ACHN (cell line): ENCODE results near the gene NLN.
"Not testable (repeated sequence)": the region's sequence is repeated elsewhere in the genome, so short reads cannot be mapped to it uniquely, and the experiment has no call there.

Experiments used
- DNase-seq: peaks from one replicate; pipeline ENCODE4 v3.0.0-alpha.2; 2015
- in situ Hi-C: cut with HindIII; loops from 2 replicates; pipeline ENCODE4 v1.10.0; 2017; ENCODE audit warnings: low sequenced_read_pairs, low pct_ligation_motif_present, low pct_unique_long_range_greater_than_20kb

Gene NLN

DNA sequence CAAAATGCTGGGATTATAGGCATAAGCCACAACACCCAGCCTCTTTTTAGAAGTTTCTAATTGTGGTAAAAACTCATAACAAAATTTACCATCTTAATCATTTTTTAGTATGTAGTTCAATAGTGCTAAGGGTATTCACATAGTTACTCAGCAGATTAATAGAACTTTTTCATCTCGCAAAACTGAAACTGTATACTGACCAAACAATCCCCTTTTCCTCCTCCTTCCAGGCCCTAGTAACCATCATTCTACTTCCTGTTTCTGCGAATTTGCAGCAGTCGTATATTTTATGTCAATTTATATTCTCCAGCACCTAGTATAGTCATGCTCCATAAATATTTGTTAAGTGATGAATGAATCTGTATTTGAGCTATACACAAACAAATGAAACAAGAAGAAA, 118.1 kb downstream of the NLN start:
- DNase-seq: no peak
- in situ Hi-C loops: no loop called here

DNA sequence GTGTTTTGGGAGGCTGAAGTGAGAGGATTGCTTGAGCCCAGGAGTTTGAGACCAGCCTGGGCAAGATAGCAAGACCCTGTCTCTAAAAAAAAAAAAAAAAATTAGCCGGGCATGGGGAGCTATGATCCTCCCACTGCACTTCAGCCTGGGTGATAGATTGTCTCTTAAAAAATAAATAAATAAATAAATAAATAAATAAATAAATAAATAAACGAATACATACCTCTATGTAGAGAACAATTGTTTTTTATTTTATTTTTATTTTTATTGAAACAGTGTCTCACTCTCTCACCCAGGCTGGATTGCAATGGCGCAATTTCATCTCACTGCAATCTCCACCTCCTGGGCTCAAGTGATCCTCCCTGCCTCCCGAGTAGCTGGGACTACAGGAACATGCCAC, 122.8 kb downstream of the NLN start:
- in situ Hi-C loops, DNase-seq: not testable (repeated sequence)

DNA sequence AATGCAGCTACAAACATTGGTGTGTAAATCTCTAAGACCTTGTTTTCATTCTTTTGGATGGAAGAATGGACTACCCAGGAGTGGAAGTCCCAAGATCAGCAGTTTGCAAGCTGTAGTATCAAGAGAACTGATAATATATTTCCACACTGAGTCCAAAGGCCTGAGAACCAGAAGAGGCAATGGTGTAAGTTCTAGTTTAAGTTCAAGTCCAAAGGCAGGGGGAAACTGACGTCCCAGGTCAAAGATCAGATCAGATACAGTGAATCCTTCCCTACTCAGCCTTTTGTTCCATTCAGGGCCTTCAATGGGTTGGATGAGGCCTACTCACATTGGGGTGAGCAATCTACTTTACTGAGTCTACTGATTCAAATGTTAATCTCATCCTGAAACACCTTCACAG, 124.1 kb downstream of the NLN start:
- no peak for DNase-seq
- in situ Hi-C loops: no loop called here

DNA sequence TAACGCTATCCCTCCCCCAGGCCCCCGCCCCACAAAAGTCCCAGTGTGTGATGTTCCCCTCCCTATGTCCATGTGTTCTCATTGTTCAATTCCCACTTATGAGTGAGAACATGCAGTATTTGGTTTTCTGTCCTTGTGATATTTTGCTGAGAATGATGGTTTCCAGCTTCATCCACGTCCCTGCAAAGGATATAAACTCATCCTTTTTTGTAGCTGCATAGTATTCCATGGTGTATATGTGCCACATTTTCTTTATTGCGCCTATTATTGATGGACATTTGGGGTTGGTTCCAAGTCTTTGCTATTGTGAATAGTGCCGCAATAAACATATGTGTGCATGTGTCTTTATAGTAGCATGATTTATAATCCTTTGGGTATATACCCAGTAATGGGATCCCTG, 125.0 kb downstream of the NLN start:
- in situ Hi-C loops, DNase-seq: not testable (repeated sequence)

DNA sequence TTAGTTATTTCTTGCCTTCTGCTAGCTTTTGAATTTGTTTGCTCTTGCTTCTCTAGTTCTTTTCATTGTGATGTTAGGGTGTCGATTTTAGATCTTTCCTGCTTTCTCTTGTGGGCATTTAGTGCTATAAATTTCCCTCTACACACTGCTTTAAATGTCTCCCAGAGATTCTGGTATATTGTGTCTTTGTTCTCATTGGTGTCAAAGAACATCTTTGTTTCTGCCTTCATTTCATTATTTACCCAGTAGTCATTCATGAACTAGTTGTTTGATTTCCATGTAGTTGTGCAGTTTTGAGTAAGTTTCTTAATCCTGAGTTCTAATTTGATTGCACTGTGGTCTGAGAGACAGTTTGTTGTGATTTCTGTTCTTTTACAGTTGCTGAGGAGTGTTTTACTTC, 127.9 kb downstream of the NLN start:
- in situ Hi-C loops, DNase-seq: not testable (repeated sequence)

DNA sequence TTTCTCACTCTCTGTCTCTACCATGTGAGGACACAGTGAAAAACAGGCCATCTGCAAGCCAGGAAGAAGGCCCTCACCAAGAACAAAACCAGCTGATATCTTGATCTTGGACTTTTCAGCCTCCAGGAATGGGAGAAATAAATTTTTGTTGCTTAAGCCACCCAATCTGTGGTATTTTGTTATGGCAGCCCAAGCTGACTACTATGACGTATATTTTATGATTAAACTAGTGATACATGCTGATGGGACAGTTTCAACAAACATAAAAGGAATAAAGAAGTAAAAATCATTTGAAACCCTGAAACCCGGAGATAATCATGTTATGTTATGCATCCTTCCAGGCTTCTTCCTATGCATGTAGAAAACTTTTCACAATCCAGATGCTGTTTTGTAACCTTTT, 132.9 kb downstream of the NLN start:
- in situ Hi-C loops: no loop called here
- DNase-seq: no peak

DNA sequence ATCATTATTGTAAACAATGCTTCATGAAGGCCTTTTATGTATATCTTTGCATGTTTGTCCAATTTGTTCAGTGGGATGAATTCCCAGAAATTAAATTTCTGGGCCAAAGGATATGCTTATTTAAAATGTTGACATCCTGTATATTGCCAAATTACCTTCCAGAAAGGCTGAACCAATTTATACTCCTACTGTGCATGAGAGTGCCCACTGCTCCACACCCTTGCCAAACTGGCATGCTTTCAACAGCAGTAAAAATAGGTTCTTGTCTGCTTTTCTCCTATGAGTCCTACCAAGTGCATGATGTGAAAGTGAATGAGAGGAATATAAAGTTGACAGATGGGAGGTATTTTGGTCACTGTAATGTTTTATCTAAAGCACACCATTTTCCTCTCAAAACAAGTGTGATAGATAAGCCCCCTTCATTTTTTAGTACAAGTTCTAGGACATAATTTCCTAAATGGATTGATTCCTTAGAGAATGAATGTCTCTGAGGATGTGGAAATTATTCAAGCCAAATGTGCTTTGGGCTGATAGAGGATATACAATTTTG, 133.8 kb downstream of the NLN start:
- in situ Hi-C loops: no loop called here
- DNase-seq: no peak

DNA sequence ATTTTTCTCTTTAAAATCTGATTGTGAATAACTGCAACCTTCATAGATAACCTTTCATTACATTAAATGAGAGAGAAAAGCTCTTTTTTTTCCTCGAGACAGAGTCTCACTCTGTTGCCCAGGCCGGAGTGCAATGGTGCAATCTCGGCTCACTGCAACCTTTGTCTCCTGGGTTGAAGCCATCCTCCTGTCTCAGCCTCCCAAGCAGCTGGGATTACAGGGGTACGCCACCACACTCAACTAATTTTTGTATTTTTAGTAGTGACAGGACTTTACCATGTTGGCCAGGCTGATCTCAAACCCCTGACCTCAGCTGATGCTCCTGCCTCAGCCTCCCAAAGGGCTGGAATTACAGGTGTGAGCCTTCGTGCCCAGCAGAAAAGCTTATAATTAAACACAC, 134.5 kb downstream of the NLN start:
- in situ Hi-C loops: no loop called here
- no peak for DNase-seq

DNA sequence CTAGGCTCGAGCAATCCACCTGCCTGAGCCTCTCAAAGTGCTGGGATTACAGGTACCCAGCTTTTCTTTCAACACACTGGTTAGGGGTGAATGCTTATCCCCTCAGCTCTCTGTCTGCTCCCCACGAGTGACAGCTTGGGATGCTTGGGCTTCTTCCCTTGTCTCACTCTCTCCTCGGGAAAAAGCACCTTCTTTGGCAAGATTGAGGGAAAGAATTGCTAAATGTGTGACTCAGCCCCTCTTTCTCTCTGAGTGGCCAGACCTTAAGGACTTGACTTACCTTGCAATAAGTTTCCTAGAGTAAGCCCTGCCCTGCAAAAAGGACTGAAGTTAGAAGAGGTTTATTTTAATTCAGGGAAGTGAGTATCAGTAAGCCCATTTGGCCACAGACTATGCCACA, 136.3 kb downstream of the NLN start:
- in situ Hi-C loops: no loop called here
- no peak for DNase-seq

DNA sequence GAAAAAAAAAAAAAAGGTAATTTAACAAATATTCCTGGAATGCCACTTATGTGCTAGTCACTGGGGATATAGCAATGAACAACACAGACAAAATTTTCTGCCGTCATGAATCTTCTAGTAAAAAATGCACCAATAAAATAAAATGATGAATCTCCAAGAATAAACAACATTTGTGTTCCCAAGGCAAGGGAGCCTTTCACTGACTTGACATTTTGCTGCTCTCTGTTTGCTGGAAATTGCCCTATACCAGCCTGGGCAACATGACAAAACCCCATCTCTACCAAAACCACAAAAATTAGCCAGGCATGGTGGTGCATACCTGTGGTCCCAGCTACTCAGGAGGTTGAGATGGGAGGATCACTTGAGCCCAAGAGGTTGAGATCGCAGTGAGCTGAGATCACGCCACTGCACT, 139.8 kb downstream of the NLN start:
- in situ Hi-C loops: no loop called here
- DNase-seq: peak; percentile 89

DNA sequence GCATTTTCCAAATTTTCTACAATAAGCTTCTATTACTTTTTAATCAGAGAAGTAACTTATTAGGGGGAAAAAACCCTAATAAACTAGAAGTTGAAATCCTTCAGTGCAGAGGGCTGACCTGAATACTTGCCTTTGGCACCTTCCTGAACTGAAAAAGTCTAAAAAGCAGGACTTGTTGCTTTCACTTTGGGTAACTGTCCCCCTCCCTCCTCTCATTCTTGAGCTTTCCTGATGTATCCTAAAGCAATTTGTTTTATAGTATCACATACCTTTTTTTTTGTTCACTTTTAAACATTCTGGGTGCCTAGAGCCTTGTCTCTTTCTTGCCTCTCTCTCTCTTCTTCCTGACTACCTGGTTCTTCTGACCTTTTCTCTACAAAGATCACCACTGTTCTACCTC, 140.4 kb downstream of the NLN start:
- in situ Hi-C loops: no loop called here
- peak; percentile 39 for DNase-seq

DNA sequence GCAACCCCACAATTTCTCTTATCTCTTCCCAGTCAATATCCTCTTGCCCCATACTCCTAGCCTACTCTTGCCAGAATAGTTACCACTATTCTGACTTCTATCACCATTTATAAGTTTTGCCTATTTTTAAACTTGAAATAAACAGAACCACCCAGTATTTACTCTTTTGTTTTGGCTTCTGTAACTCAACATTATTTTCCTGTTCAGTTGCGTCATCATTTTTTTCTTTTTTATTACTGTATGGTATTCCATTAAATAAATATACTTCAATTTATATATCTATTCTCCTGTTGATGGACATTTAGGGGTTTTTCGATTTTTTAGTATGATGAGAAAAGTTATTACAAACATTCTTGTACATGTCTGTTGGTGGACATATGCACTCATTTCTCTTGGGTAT, 141.7 kb downstream of the NLN start:
- in situ Hi-C loops: no loop called here
- no peak for DNase-seq

DNA sequence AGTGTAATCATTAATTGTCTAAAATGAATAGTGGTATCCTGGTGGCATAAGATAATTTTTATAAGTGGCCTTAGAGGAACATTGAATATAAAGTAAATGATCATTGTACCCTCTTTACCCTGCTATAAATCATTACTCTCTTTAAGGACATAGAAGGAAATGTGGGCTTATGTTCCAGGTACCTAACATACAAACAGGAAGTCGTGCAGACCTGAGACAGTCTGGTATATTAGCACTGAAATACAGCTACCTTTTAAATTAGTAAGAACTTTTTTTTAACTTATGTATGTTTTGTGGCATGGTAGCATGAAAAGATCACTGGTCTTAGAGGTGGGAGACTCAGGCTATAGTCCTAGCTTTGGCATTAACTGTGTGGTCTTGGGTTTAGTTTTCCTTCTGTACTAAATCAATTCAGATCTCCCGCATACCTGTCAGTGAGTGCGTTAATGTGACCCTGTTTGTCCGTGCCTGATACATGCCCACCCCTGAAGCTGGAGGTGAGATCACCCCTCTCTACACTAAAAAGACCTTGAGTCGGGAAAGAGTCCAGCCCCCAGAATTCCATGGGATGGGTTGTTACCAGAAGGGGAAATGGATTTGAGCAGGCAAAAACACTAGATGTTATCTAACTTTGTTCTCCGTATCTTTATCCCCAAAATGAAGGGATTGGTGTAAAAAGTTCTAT, 145.0 kb downstream of the NLN start:
- in situ Hi-C loops: no loop called here
- no peak for DNase-seq

DNA sequence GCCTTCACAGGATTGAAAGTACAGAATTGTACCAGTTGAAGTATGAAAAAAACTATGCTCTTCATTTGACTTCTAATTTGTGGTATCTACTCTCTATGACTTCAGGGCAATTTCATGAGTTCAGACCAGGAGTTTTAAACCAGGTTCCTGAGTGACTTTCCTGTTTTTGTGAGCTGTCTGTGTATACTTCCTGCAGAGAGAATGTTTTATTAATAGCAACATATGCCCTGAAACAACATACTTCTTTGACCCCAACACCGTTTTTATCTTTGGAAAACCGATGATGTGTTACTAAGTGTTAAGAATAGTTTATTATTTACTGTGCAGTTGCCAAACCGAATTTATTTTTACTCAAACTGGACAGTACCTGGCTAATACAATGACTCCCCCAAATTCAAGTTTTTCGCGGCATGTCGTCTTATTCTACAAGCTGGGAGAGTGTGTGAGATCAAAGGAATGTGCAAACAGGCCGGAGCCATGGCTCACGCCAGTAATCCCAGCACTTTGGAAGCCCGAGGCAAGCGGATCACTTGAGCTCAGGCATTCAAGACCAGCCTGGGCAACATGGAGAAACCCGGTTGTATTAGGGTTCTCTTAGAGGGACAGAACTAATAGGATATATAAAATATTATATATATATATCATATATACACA, 145.7 kb downstream of the NLN start:
- DNase-seq: no peak
- in situ Hi-C loops: no loop called here

DNA sequence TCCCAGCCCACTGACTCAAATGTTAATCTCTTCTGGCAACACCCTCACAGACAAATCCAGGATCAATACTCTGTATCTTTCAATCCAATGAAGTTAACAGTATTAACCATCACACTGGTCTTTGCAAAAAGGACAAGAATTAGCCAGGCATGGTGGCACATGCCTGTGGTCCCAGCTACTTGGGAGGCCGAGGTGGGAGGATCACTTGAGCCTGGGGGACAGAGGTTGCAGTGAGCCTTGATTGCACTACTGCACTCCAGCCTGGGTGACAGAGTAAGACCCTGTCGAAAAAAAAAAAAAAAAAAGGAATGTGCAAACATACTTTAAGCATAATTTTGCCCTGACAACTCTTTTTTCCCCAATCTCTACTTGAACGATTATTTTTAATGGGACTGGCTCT, 146.5 kb downstream of the NLN start:
- no peak for DNase-seq
- in situ Hi-C loops: no loop called here

DNA sequence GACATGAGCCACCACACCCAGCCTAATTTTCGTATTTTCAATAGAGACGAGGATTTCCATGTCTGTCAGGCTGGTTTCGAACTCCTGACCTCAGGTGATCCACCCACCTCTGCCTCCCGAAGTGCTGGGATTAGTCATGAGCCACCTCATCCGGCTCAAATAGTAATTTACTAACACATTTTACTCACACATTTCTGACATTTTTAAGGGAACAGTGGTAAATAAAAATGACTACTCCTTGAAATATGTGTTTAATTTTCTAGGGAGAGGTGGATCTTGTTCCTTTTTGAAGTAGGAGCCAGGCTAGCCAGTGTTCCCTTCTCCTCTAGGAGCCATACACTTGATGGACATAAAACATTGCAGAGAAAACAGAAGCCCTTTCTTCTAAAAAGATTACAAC, 149.2 kb downstream of the NLN start:
- peak; percentile 39 for DNase-seq
- in situ Hi-C loops: no loop called here

DNA sequence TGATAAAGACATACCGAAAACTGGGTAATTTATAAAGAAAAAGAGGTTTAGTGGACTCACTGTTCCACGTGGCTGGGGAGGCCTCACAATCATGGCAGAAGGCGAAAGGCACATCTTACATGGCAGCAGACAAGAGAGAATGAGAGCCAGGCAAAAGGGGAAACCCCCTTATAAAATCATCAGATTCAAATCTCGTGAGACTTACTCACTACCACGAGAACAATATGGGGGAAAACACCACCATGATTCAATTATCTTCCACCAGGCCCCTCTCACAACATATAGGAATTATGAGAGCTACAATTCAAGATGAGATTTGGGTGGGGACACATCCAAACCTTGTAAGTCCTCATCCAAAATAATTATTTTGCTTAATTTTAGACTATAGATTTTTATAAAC, 149.8 kb downstream of the NLN start:
- DNase-seq, in situ Hi-C loops: not testable (repeated sequence)

DNA sequence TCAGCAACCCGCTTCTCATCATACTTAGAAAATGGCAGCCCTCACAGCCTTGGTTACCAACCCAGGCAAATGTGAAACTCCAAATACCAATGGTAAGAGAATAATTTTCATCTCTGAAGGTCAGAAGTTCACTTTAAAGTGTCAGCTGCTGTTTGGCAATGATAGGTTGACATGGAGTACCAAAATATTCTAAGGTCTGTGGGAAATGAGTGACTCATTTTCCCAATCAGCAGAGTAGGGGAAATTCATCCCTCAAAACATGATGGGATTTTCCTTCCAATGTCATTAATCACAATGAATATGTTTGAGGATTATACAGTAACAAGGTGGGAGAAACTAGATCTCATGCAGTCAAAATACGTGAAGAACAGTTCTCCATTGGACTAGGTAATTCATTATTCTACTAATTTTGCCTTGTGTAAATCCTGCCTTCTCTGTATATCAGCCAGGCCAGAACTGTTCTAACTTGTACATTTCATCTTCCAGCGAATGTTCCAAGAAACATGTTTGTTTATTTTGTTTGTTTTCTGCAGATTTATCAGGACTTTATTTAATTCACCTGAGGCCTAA, 151.3 kb downstream of the NLN start:
- no peak for DNase-seq
- in situ Hi-C loops: no loop called here

DNA sequence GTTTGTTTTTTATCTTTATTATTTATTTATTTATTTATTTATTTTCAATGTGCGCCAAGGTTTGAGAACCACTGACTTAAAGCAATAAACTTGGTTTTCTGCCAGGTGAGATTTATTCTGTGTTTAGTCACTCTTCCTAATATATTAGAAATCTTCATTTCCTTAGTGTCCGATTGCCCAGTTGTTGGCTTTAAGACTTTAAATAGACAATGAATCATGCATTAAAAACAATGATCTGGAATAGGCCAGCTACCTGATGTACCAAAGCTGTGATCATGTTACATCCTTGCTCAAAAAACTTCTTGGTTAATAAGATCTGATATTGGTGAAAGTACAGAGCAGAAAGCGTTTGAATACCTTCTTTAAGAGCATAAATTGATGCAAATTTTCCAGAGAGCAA, 152.2 kb downstream of the NLN start:
- DNase-seq: no peak
- in situ Hi-C loops: no loop called here

DNA sequence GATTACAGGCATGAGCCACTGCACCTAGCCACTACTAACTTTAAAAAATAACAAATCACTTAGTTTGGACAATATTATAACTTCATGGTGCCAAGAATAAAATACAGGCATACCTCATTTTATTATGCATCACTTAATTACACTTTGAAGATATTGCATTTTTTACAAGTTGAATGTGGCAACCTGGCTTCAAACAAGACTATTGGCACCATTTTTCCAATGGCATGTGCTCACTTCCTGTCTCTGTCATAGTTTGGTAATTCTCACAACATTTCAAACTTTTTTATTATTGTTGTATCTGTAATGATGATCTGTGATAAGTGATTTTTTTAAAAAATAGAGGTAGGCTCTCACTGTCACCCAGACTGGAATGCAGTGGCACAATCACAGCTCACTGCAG, 154.5 kb downstream of the NLN start:
- in situ Hi-C loops: no loop called here

More for the DNA sequence above, 154.5 kb downstream of the NLN start:
- no peak for DNase-seq
